Measurements from ENCODE around the gene ZNF648.

DNA sequence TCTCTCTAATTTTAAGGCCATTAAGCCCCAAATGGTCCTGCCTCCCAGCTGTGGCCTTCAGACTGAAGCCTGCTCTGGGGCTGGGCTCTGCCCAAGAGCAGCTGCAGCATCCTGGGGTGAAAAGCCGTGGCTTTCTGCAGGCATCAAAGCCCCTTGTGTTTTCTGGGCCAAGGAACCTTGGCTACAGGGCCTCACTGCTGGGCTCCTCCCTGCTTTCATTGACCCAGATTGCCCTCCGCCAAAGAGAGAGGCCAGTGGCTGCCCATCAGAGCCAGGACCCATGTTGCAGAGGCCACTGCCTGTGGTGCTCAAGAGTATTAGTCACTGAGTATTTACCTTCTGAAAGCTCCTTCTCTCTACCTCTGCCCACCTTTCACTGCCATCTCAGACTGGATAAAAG is 1.6 kb downstream of the ZNF648 start:
- TF ChIP-seq, protein P1, sequence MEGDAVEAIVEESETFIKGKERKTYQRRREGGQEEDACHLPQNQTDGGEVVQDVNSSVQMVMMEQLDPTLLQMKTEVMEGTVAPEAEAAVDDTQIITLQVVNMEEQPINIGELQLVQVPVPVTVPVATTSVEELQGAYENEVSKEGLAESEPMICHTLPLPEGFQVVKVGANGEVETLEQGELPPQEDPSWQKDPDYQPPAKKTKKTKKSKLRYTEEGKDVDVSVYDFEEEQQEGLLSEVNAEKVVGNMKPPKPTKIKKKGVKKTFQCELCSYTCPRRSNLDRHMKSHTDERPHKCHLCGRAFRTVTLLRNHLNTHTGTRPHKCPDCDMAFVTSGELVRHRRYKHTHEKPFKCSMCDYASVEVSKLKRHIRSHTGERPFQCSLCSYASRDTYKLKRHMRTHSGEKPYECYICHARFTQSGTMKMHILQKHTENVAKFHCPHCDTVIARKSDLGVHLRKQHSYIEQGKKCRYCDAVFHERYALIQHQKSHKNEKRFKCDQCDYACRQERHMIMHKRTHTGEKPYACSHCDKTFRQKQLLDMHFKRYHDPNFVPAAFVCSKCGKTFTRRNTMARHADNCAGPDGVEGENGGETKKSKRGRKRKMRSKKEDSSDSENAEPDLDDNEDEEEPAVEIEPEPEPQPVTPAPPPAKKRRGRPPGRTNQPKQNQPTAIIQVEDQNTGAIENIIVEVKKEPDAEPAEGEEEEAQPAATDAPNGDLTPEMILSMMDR (conservative IDR thresholded peaks at IDR 0.05; ENCODE audit: low read depth, low read length), result no peak
- TF ChIP-seq EZH2 (IDR thresholded peaks at IDR 0.05; ENCODE audit: borderline replicate concordance, low read depth, low read length, poor library complexity, severe bottlenecking), result no peak

Measured in A673 (cell line).